Measurements from ENCODE around the gene SEL1L3. TPM values are rescaled to one million over a fixed set of nuclear protein-coding genes. Genes with fewer than 3 reads are reported as not detected.

The SEL1L3 gene
- total and polyA plus RNA-seq, 2 donors (not counting 1 experiment from before 2014, with no cell fraction given): 13.2 to 56.3 TPM

DNA sequence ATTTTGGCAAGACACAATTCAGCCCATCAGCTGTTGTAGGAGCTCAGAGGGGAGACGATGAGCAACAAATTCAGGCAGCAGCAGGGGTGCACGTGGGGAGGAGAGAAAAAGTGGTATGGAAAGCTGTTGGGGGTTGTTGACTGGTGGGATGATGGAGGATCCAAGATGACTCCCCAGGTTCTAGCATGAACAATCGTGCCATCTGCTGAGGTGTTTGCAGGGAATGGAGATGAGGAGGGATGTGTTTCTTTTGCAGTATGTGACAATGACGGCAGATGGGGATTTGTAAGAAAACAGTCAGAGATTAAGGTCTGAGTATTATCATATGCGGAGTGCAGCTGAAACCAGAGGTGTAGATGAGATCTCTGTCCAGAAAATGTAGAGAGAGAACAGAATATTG is 63.3 kb downstream of the SEL1L3 start:
- peaks cover 6% of the 10 kb centered on the region for H3K4me1 ChIP-seq (ENCODE audit: control insufficient read depth, extremely low read depth, insufficient read depth, low read length)
- no peak overlapping the region for H3K27ac ChIP-seq (ENCODE audit: insufficient read depth, low read length)
- no peaks in the 10 kb centered on the region for H3K79me2 ChIP-seq (ENCODE audit: control insufficient read depth, insufficient read depth, low read length)
- H2AFZ ChIP-seq (ENCODE audit: low read length): no peak overlapping the region
- no peaks in the 10 kb centered on the region for H3K36me3 ChIP-seq (ENCODE audit: control insufficient read depth, insufficient read depth, low read length)
- no peak overlapping the region for H3K4me3 ChIP-seq (replicated peaks in 1 of 4; ENCODE audit: control extremely low read depth in 1 of 4, insufficient read depth in 1 of 4, low read depth in 3 of 4, low read length in 4 of 4)
- no peak for DNase-seq (ENCODE audit: low read depth in 2 of 2)
- TF ChIP-seq, protein P1, sequence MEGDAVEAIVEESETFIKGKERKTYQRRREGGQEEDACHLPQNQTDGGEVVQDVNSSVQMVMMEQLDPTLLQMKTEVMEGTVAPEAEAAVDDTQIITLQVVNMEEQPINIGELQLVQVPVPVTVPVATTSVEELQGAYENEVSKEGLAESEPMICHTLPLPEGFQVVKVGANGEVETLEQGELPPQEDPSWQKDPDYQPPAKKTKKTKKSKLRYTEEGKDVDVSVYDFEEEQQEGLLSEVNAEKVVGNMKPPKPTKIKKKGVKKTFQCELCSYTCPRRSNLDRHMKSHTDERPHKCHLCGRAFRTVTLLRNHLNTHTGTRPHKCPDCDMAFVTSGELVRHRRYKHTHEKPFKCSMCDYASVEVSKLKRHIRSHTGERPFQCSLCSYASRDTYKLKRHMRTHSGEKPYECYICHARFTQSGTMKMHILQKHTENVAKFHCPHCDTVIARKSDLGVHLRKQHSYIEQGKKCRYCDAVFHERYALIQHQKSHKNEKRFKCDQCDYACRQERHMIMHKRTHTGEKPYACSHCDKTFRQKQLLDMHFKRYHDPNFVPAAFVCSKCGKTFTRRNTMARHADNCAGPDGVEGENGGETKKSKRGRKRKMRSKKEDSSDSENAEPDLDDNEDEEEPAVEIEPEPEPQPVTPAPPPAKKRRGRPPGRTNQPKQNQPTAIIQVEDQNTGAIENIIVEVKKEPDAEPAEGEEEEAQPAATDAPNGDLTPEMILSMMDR (conservative IDR thresholded peaks at IDR 0.05 in 1 of 2, IDR thresholded peaks at IDR 0.05 in 1 of 2; ENCODE audit: low read depth in 1 of 2, low read length in 2 of 2): no peak
- no peak for TF ChIP-seq EZH2 (IDR thresholded peaks at IDR 0.05; ENCODE audit: low read length, missing control alignments)
- H3K9me3 ChIP-seq (ENCODE audit: control insufficient read depth, insufficient read depth, low read depth, low read length): no peaks in the 10 kb centered on the region
- no peak overlapping the region for H3K4me2 ChIP-seq (ENCODE audit: extremely low read depth, insufficient read depth, low read length)
- H3K9ac ChIP-seq (ENCODE audit: insufficient read depth, low read length): no peak overlapping the region
- no peaks in the 10 kb centered on the region for H4K20me1 ChIP-seq (ENCODE audit: control insufficient read depth, extremely low read depth, insufficient read depth, low read length)
- no peaks in the 10 kb centered on the region for H3K27me3 ChIP-seq (ENCODE audit: control insufficient read depth, insufficient read depth, low read length)

DNA sequence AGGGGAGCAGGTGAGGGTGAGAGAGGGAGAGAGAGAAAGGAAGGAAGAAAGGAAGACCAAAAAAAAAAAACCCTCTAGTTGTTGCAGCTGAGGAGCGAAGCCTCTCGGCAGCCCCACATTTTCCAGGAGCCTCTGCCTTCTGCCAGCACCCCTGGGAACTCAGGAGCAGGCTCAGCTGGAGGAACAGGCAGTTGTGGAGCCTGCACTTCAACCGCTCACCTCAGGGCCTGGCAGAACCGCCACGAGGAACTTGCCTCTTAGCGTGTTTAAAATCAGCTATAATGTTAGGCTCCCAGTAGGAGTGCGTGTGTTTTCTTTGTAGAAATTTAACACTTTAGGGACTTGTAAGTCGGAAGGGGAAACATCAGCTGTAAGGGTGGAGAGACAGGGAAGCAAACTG is 65.7 kb downstream of the SEL1L3 start:
- Histone ChIP-seq H3K4me1 (ENCODE audit: control insufficient read depth, extremely low read depth, insufficient read depth, low read length) (peaks cover 6% of the 10 kb centered on the region), H3K9me3 (ENCODE audit: control insufficient read depth, insufficient read depth, low read depth, low read length) (no peaks in the 10 kb centered on the region), H3K4me2 (ENCODE audit: extremely low read depth, insufficient read depth, low read length) (no peak overlapping the region), H3K9ac (ENCODE audit: insufficient read depth, low read length) (no peak overlapping the region), H3K27me3 (ENCODE audit: control insufficient read depth, insufficient read depth, low read length) (no peaks in the 10 kb centered on the region), H2AFZ (ENCODE audit: low read length) (no peak overlapping the region), H3K27ac (ENCODE audit: insufficient read depth, low read length) (no peak overlapping the region), H4K20me1 (ENCODE audit: control insufficient read depth, extremely low read depth, insufficient read depth, low read length) (no peaks in the 10 kb centered on the region), H3K4me3 (replicated peaks in 1 of 4; ENCODE audit: control extremely low read depth in 1 of 4, insufficient read depth in 1 of 4, low read depth in 3 of 4, low read length in 4 of 4) (no peak overlapping the region), H3K79me2 (ENCODE audit: control insufficient read depth, insufficient read depth, low read length) (no peaks in the 10 kb centered on the region), H3K36me3 (ENCODE audit: control insufficient read depth, insufficient read depth, low read length) (no peaks in the 10 kb centered on the region)
- TF ChIP-seq EZH2 (IDR thresholded peaks at IDR 0.05; ENCODE audit: low read length, missing control alignments): no peak
- TF ChIP-seq, protein P1 (conservative IDR thresholded peaks at IDR 0.05 in 1 of 2, IDR thresholded peaks at IDR 0.05 in 1 of 2; ENCODE audit: low read depth in 1 of 2, low read length in 2 of 2): no peak
- DNase-seq (ENCODE audit: low read depth in 2 of 2): no peak

DNA sequence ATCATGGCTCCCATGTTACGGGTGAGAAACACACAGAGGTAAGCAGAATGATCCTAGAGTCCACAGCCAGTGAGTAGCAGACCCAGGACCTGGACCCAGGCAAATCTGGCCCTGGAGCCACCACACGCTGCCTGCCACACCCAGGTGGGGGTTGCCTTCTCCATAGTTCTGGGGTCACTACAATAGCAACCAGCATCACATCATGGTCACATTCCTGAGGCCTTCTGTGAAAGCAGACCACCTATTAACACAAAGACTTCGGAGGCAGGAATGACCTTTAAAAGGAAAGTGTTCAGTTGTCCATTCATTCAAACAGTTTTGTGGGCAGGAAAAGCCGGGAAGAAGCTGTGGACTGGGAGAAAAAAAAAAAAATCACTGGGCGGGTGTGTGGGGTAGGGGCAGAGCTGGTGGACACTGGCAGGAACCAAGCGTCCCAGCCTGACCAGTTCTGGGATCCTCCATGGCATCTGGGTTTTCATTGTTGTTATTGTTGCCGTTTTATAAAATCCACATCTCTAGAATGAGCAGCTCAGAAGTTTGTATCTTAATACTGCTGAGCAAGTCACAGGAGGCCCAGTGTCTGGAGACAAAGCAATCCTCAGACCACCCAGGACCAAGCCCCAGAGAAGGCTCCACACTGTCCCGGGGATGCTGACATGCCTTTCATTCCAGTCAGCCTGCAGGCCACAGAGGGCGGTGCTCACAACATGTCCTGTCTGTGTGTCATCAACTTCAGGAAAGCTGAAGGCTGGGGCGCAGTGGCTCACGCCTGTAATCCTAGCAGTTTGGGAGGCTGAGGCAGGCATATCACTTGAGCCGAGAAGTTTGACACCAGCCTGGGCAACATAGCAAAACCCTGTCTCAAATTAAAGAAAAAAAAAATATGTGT is 67.0 kb downstream of the SEL1L3 start:
- Histone ChIP-seq H3K4me1 (ENCODE audit: control insufficient read depth, extremely low read depth, insufficient read depth, low read length) (peaks cover 6% of the 10 kb centered on the region), H3K27ac (ENCODE audit: insufficient read depth, low read length) (no peak overlapping the region), H3K9me3 (ENCODE audit: control insufficient read depth, insufficient read depth, low read depth, low read length) (no peaks in the 10 kb centered on the region), H3K79me2 (ENCODE audit: control insufficient read depth, insufficient read depth, low read length) (no peaks in the 10 kb centered on the region), H3K27me3 (ENCODE audit: control insufficient read depth, insufficient read depth, low read length) (no peaks in the 10 kb centered on the region), H3K9ac (ENCODE audit: insufficient read depth, low read length) (no peak overlapping the region), H4K20me1 (ENCODE audit: control insufficient read depth, extremely low read depth, insufficient read depth, low read length) (no peaks in the 10 kb centered on the region), H3K4me3 (replicated peaks in 1 of 4; ENCODE audit: control extremely low read depth in 1 of 4, insufficient read depth in 1 of 4, low read depth in 3 of 4, low read length in 4 of 4) (no peak overlapping the region), H3K4me2 (ENCODE audit: extremely low read depth, insufficient read depth, low read length) (no peak overlapping the region), H2AFZ (ENCODE audit: low read length) (no peak overlapping the region), H3K36me3 (ENCODE audit: control insufficient read depth, insufficient read depth, low read length) (no peaks in the 10 kb centered on the region)
- TF ChIP-seq EZH2 (IDR thresholded peaks at IDR 0.05; ENCODE audit: low read length, missing control alignments): no peak
- TF ChIP-seq, protein P1 (conservative IDR thresholded peaks at IDR 0.05 in 1 of 2, IDR thresholded peaks at IDR 0.05 in 1 of 2; ENCODE audit: low read depth in 1 of 2, low read length in 2 of 2): no peak
- DNase-seq (ENCODE audit: low read depth in 2 of 2): peak; percentile 27 to 91
